Brain pericyte (primary cell): ENCODE data around the gene HCN2.
"Not testable (repeated sequence)": the region's sequence is repeated elsewhere in the genome, so short reads cannot be mapped to it uniquely, and the experiment has no call there.

Source experiments
- DNase-seq: peaks from one replicate; pipeline ENCODE4 v3.0.0-alpha.2; 2012; ENCODE audit warnings: low read depth, low spot score

HCN2 gene

DNA sequence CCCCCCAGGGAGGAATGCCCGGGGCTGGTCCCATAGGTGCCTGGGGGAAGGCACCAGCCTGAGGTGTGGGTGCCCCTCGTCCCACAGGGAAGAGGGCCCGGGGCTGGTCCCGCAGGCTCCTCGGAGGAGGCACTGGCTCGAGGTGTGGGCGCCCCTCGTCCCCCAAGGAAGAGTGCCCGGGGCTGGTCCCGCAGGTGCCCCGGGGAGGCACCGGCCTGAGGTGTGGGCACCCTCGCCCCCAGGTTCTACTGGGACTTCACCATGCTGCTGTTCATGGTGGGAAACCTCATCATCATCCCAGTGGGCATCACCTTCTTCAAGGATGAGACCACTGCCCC is 13.6 kb downstream of the HCN2 start:
- DNase-seq: not testable (repeated sequence)

DNA sequence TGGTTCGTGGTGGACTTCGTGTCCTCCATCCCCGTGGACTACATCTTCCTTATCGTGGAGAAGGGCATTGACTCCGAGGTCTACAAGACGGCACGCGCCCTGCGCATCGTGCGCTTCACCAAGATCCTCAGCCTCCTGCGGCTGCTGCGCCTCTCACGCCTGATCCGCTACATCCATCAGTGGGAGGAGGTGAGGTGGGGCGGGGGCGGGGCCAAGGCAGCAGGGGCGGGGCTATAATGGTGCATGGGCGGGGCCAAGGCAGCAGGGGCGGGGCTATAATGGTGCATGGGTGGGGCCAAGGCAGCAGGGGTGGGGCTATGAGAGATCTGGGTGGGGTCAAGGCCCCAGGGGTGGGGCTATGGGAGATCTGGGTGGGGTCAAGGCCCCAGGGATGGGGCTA is 14.1 kb downstream of the HCN2 start:
- DNase-seq: not testable (repeated sequence)

DNA sequence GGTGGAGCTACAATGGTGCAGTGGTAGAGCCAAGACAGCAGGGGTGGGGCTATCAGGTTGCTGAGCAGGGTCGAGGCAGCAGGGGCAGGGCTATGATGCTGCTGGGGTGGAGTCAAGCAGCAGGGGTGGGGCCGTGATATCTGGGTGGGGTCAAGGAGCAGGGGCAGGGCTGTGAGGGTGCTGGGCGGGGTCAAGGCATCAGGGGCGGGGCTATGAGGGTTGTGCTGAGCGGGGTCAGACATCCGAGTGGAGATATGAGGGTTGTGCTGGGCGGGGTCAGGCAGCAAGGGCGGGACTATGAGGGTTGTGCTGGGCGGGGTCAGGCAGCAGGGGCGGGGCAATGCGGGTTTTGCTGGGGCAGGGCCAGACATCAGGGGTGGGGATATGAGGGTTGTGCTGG is 14.7 kb downstream of the HCN2 start:
- DNase-seq: no peak

DNA sequence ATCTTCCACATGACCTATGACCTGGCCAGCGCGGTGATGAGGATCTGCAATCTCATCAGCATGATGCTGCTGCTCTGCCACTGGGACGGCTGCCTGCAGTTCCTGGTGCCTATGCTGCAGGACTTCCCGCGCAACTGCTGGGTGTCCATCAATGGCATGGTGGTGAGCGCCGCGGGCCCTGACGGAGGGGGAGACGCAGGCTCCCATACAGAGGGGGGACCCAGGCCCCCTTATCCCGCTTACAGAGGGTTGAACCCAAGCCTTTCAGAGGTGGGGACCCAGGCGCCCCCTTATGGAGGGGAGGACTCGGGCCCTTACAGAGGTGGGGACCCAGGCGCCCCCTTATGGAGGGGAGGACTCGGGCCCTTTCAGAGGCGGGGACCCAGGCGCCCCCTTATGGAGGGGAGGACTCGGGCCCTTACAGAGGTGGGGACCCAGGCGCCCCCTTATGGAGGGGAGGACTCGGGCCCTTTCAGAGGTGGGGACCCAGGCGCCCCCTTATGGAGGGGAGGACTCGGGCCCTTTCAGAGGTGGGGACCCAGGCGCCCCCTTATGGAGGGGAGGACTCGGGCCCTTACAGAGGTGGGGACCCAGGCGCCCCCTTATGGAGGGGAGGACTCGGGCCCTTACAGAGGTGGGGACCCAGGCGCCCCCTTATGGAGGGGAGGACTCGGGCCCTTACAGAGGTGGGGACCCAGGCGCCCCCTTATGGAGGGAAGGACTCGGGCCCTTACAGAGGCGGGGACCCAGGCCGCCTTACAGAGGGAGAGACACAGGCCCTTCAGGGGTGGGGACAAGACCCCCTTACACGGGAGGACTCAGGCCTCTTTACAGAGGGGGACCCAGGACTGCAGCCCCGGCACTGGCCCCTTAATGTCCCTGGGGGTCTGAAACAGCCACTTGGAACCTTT is 15.6 kb downstream of the HCN2 start:
- not testable (repeated sequence) for DNase-seq

GRCh38 chr19:607301-608154 is 17.8 kb downstream of the HCN2 start:
- DNase-seq: no peak

GRCh38 chr19:608155-609003 is 18.7 kb downstream of the HCN2 start:
- no peak for DNase-seq

DNA sequence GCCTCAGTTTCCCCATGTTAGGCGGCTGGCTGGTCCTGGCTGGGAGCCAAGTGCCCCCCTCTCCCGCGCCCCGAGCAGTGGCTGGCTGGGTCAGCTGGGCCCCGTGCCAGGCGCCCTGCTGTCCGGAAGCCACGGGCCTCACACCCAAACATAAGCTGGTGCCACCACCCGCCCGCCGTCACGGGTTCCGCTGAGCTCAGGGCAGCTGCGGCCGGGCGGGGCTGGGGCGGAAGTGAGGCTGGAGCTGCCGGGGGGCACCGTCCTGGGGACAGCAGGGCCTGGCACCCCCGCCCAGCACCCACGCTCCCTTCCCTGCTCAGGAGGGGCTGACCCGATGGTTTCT is 19.3 kb downstream of the HCN2 start:
- no peak for DNase-seq

GRCh38 chr19:610071-610800 is 20.6 kb downstream of the HCN2 start:
- no peak for DNase-seq

- DNase-seq: peak; percentile 92
Observed at GRCh38 chr19:610801-611480, 21.3 kb downstream of the HCN2 start.

DNA sequence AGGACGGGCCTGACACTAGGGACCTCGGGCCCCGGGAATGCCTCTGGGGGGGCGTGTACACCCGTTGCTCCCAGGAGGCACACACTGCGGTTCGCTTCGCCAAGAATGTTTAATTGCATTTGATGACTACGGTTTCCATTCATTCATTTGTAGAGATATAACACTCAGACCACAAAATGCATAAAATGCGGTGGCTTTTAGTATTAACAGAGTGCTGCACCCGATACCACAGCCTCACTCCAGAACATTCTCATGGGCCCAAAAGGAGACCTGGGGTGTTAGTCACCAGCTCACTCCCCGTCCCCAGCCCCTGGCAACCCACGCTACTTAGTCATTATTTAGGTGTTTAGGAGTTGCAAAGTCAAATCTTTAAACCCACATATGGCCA is 21.8 kb downstream of the HCN2 start:
- no peak for DNase-seq

GRCh38 chr19:612941-613340 is 23.3 kb downstream of the HCN2 start:
- no peak for DNase-seq

DNA sequence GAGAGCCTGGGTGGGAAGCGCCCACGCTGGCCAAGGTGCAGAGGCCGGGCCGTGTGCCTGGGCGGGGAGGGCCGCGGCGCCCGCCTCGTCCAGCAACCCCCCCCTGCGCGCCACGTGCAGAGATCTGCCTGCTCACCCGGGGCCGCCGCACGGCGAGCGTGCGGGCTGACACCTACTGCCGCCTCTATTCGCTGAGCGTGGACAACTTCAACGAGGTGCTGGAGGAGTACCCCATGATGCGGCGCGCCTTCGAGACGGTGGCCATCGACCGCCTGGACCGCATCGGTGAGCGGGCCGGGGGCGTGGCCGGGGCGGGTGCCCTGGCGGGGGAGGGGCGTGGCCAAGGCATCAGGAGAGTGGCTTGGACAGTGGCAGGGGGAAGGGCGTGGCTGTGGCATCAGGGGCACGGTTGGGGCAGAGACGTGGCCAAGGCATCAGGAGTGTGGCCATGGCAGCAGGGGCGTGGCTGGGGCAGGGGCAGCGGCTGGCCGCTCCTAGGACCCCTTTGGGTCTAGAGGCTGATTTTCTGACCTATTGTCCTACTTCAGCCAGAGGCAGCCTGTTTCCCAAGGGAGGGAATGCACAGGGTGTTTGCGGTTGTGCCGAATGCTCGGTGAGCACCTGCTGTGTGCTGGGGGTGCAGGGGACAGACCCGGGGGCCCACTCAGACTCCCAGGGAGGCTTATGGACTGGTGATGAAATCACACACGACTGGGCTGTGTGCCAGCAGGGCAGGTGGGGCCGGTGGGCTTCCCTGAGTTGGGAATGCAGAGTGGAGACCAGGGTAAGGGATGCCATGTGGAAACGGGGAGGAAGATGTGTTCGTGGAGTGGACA is 24.3 kb downstream of the HCN2 start:
- no peak for DNase-seq

GRCh38 chr19:615619-616018 is 25.9 kb downstream of the HCN2 start:
- no peak for DNase-seq

DNA sequence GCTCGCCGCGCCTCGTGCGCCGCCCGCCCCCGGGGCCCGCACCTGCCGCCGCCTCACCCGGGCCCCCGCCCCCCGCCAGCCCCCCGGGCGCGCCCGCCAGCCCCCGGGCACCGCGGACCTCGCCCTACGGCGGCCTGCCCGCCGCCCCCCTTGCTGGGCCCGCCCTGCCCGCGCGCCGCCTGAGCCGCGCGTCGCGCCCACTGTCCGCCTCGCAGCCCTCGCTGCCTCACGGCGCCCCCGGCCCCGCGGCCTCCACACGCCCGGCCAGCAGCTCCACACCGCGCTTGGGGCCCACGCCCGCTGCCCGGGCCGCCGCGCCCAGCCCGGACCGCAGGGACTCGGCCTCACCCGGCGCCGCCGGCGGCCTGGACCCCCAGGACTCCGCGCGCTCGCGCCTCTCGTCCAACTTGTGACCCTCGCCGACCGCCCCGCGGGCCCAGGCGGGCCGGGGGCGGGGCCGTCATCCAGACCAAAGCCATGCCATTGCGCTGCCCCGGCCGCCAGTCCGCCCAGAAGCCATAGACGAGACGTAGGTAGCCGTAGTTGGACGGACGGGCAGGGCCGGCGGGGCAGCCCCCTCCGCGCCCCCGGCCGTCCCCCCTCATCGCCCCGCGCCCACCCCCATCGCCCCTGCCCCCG is 26.5 kb downstream of the HCN2 start:
- DNase-seq: no peak

DNA sequence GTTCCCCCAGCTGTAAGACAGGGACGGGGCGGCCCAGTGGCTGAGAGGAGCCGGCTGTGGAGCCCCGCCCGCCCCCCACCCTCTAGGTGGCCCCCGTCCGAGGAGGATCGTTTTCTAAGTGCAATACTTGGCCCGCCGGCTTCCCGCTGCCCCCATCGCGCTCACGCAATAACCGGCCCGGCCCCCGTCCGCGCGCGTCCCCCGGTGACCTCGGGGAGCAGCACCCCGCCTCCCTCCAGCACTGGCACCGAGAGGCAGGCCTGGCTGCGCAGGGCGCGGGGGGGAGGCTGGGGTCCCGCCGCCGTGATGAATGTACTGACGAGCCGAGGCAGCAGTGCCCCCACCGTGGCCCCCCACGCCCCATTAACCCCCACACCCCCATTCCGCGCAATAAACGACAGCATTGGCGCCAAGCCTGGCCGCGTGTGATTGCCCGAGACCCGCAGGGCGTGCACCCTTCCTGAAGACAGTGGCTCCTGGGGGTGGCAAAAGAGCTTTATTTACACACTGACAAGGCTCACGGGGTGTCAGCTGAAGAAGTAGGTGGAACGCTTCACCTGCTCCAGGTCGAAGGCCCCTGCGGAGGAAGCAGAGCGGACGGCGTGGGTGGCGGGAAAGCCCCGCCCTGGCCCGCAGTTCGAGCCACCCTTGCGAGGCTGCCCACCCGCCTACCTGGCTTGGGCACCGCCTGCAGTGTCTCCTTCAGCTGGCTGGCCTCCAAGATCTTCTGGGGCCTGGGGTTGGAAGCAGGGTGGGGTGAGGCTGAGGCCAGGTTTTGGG is 27.3 kb downstream of the HCN2 start:
- DNase-seq: no peak

DNA sequence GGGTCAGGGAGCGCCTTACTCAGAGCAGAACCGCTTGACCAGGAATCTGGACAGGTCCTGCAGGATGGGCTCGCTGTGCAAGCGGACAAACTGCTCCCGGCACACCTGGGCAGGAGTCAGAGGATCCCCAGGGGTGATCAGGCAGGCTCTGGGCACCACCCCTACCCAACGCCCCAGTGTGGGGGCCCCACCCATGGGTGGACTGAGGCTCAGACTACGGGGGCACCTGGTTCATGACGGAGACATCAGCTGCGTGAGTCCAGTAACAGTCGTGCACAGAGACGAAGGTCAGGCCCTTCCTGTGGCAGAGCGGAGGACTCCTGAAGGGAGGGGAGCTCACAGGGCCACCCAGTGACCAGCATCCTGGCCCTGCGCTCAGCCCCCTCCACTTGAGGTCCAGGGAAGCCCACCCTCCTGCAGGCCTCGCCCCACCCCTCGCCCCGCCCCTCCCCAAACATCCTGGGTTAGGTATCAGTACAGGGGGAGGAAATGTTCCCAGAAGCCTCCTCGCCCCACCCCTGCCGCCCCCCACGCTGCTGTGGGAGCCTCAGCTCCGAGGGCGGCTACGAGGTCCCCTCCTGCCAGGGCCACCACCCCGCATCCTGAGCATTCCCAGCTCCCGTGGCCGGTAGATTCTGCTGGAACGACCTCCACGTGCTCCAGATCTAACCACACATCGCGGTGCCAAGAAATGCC is 28.0 kb downstream of the HCN2 start:
- no peak for DNase-seq

DNA sequence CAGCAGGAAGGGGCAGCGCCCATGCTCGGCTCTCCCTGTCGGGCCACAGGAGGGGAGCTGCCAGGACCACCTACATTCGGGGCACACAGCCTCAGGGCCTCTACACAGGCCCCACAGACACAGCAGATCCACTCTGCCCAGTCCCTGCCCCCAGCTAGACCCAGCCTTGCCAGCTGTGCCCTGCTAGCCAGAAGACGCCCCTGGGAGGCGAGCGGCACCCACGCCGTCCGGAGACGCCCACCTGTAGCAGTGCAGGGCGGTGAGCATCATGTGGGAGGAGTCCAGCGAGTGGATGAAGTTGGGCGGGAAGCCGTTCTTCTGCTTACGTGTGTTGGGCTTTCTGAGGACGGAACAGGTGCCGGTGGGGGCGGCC is 28.6 kb downstream of the HCN2 start:
- no peak for DNase-seq

DNA sequence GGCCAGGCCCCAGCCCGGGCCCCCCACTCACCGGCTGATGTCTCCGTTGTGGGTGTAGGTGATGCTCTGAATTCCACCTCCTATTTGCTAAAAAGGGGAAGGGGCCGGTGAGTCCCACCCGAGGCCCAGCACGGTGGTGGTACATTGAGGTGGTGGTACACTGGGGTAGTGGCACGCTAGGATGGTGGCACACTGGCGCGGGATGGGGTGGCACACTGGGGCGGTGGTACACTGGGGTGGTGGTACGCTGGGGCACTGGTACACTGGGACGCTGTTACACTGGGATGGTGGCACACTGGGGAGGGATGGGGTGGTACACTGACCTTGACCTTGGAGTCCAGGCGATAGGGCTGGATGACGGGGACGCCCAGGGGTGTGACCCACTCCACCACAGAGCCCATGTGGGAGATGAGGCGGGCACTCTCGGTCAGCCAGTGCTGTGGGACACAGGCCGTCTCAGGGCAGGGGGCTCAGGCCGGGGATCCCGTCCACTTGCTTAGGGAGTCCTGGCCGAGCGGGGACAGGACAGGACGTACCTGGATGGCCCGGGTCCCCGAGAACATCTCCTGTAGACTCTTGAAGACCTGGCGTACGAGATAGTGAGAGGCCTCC is 29.1 kb downstream of the HCN2 start:
- no peak for DNase-seq
